ENCODE results near the gene FTO.
"Not testable (repeated sequence)": the region's sequence is repeated elsewhere in the genome, so short reads cannot be mapped to it uniquely, and the experiment has no call there.

The FTO gene

DNA sequence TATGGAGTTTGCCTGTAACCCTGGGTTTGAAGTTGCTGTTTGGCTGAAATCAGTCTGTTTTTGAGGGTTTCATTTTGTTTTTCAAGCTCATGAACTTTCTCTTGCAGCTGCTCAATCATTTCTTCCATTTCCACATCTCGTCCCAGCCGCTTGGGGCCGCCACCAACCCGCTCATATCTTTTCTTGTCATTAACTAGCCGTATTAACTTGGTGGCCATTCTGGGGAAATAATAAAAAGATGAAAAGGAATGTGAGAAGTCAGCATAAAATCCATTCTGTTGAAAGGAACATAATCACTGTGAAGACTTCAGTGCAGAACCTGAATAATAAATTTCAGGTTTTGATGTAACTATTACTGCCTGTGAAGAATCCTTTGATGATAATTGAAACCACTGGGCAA is 11.8 kb upstream of the FTO start:
- Mint-ChIP-seq H3K27ac (no peak overlapping the region), H3K4me3 (no peak overlapping the region), H3K9me3 (no peaks in the 10 kb centered on the region), H3K4me1 (no peaks in the 10 kb centered on the region), H3K27me3 (no peaks in the 10 kb centered on the region)
- ATAC-seq = no peak
- no peak for DNase-seq

DNA sequence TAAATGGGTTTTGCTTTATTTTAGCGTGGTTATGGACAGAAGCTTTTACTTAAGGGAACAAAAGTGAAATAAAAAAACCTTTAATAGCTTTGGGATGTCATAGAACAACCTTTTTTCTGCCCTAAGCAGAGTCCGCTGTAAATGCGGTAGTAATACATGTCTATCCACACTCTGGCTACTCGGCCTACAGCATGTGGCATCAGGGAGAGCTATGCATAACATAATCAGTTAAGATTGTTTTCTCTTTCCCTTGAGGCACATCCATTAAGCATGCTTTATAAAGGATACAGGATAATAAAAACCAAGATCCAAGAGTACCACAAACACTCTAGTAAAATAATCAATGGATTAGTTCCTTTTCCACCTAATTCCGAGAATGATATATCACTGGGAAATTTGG is 10.6 kb upstream of the FTO start:
- DNase-seq (no peak), ATAC-seq (no peak)
- Mint-ChIP-seq H3K27me3 (no peaks in the 10 kb centered on the region), H3K4me1 (no peaks in the 10 kb centered on the region), H3K9me3 (no peaks in the 10 kb centered on the region), H3K4me3 (no peak overlapping the region), H3K27ac (no peak overlapping the region)

GRCh38 chr16:53695070-53695469 is 8.9 kb upstream of the FTO start:
- H3K4me3 Mint-ChIP-seq = no peak overlapping the region
- DNase-seq = no peak
- ATAC-seq = no peak
- H3K4me1 Mint-ChIP-seq = no peaks in the 10 kb centered on the region
- H3K27me3 Mint-ChIP-seq = no peaks in the 10 kb centered on the region
- no peaks in the 10 kb centered on the region for H3K9me3 Mint-ChIP-seq
- H3K27ac Mint-ChIP-seq = no peak overlapping the region

- H3K4me3 Mint-ChIP-seq = not testable (repeated sequence)
Measured at GRCh38 chr16:53698271-53698670, 5.7 kb upstream of the FTO start.

DNA sequence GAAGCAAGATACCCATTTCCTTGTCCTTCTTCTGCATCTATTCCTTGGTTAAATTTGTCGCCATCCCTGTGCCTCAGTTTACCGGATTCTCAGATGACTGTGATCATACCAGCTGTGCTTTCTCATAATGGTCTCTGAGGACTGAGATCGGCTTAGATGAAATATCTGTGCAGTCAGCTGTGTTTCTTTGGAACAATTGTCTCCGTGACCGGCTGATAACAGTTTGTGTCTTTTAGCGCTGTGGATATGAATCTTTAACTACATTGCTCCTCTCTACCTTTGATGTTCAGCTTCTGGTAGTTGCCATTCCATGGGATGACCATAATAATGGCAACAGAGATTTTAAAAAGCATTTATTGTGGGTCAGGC is 473 bp downstream of the FTO start:
- ATAC-seq (no peak), DNase-seq (no peak)
- Mint-ChIP-seq H3K9me3 (no peaks in the 10 kb centered on the region), H3K4me3 (peak overlapping the region; percentile 99 to 100), H3K27ac (peak overlapping the region in 1 of 2 donors; percentile 98), H3K4me1 (peaks cover 35% of the 10 kb centered on the region), H3K27me3 (no peaks in the 10 kb centered on the region)

More at GRCh38 chr16:53698271-53698670, 5.7 kb upstream of the FTO start:
- not testable (repeated sequence) for H3K27ac Mint-ChIP-seq, DNase-seq, H3K27me3 Mint-ChIP-seq, H3K9me3 Mint-ChIP-seq, ATAC-seq, H3K4me1 Mint-ChIP-seq

DNA sequence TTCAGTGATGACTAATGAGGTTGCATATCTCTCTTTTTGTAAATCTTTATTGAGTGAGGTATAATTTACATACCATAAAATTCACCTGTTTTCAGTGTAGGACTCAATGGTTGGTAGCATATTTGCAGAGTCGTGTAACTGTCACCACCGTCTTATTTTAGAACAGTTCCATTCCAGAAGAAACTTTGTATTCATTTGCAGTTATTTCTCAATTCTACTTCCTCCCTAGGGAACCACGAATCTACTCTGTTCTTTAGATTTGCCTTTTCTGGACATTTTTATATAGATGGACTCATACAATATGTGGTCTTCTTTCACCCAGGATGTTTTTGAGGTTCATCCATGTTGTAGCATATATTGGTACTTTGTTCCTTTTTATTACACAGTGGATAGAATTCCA is 3.7 kb downstream of the FTO start:
- DNase-seq (no peak), ATAC-seq (no peak)
- no peaks in the 10 kb centered on the region for H3K9me3 Mint-ChIP-seq
- no peak overlapping the region for H3K27ac Mint-ChIP-seq
- H3K4me3 Mint-ChIP-seq = no peak overlapping the region
- peaks cover 40% of the 10 kb centered on the region for H3K4me1 Mint-ChIP-seq
- no peaks in the 10 kb centered on the region for H3K27me3 Mint-ChIP-seq

GRCh38 chr16:53708490-53708889 is 4.5 kb downstream of the FTO start:
- Mint-ChIP-seq H3K27me3 (no peaks in the 10 kb centered on the region), H3K4me3 (no peak overlapping the region), H3K9me3 (no peaks in the 10 kb centered on the region), H3K4me1 (peaks cover 40% of the 10 kb centered on the region), H3K27ac (no peak overlapping the region)
- no peak for DNase-seq
- ATAC-seq = no peak

DNA sequence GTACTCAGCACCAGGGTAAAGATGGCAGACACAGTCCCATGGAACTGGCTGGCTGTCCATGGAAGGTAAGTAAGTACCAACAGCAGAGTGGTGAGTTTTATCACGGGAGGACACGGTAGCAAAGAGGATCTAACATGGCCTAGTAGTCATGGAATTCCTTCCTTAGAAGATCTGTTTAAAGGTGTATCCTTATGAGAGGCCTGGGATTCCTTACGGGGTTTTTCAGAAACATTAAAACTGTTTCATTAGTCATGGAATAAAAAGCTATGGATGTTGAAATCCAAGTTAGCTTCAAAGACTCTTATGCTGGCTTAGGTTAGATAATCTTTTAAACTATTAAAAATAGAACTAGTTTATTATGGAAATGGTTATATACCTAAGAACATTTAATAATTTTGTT is 7.4 kb downstream of the FTO start:
- no peak for DNase-seq
- no peaks in the 10 kb centered on the region for H3K9me3 Mint-ChIP-seq
- H3K27ac Mint-ChIP-seq = no peak overlapping the region
- H3K27me3 Mint-ChIP-seq = no peaks in the 10 kb centered on the region
- ATAC-seq = no peak
- H3K4me3 Mint-ChIP-seq = no peak overlapping the region
- H3K4me1 Mint-ChIP-seq = peaks cover 41% of the 10 kb centered on the region

DNA sequence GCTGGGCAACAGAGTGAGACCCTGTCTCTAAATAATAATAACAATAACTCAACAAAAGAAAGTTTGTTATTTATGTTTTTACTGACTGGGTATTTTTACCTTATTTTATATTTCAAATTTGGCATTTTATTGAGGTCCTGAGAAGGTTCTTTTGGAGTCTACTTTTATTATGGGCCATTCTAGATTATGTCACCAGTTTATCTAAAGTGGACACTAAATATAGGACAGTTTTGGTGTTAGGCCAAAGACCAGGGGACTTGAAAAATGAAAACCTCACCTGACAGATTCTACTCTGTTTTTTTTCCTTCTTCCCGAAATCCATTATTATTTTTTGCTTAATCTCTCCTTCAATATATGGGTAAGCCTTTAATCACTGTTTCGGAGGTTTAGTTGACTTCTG is 8.1 kb downstream of the FTO start:
- Mint-ChIP-seq H3K4me3 (no peak overlapping the region), H3K27me3 (no peaks in the 10 kb centered on the region), H3K9me3 (no peaks in the 10 kb centered on the region), H3K4me1 (peaks cover 34% of the 10 kb centered on the region), H3K27ac (no peak overlapping the region)
- ATAC-seq (no peak), DNase-seq (no peak)

DNA sequence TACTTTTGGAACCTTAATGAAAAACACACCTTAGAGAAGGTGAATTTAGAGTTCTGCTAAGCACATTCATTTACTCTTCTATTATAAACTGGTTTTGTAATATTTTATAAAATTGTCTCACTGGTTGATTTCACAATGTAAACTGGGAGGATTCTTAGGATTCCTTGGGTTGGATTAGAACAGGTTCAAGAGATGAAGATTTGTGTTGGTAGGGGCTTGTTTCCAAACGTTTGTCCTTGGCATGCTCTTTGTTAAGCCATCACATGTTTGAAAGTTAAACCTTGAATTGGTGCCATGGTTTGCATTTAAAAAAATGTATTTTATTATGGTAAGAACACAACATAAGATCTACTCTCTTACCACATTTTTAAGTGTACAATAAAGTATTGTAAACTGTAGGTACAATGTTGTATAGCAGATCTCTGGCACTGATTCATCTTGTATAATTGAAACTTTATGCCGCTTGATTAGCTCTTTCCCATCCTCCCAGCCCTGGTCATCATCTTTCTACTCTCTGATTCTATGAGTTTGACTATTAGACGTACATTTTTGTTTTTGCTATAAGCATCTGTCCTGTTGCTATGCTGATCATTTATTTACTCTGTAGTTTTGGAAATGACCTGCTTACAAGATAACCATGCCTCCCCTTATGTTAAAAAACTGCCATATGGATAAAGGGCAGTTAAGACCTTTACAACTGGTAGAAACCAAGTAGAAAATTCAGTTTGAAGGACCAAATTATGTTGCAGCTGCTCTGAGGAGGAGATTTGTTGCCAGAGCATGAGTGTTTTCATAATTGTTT is 9.6 kb downstream of the FTO start:
- no peak for ATAC-seq
- Mint-ChIP-seq H3K27me3 (no peaks in the 10 kb centered on the region), H3K4me3 (no peak overlapping the region), H3K27ac (no peak overlapping the region), H3K9me3 (no peaks in the 10 kb centered on the region), H3K4me1 (peaks cover 24% of the 10 kb centered on the region)
- no peak for DNase-seq

GRCh38 chr16:53714205-53715022 is 10.5 kb downstream of the FTO start:
- Mint-ChIP-seq H3K27ac (no peak overlapping the region), H3K9me3 (no peaks in the 10 kb centered on the region)

DNA sequence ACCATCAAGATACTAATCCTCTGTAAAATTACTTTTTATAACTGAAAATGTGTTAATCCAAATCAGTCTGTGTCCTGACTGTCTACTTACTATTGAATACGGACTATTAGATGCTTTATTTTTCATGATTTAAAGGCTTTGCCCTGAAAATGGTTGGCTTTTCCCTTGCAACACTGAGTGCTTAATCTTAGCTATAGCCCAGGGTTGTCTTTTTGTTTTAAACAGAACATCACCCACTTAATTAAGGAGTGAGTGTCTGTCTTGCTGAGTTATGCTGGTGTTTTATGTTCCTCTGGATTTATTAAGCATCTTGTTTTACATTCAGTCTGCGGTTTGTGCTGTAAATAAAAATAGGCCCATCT is 11.0 kb downstream of the FTO start:
- Mint-ChIP-seq H3K27me3 (no peaks in the 10 kb centered on the region), H3K9me3 (no peaks in the 10 kb centered on the region), H3K4me3 (no peak overlapping the region), H3K27ac (no peak overlapping the region), H3K4me1 (peaks cover 27% of the 10 kb centered on the region)
- no peak for DNase-seq
- no peak for ATAC-seq

More at GRCh38 chr16:53714205-53715022, 10.5 kb downstream of the FTO start:
- ATAC-seq (no peak), DNase-seq (no peak)
- H3K27me3 Mint-ChIP-seq = no peaks in the 10 kb centered on the region
- H3K4me3 Mint-ChIP-seq = no peak overlapping the region
- peaks cover 24% of the 10 kb centered on the region for H3K4me1 Mint-ChIP-seq

DNA sequence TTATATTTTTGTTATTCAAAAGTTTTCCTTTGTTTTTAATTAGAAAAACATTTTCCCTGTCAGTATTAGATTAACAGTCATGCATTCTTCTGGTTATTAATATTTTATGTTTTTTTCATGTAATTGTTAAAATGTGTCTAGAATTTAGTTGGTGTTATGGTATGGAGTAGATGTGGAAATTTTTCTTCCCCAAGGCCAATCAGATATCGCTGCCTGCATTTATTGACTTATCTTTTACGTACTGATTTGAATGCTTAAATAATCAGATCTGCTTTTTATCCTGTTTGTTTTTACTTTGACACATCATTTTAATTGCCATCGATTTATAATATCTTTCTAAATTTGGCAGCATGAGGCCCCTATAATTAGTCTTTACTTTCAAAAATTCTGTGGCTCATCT is 13.6 kb downstream of the FTO start:
- ATAC-seq (no peak), DNase-seq (no peak)
- Mint-ChIP-seq H3K27me3 (no peaks in the 10 kb centered on the region), H3K9me3 (no peaks in the 10 kb centered on the region), H3K4me3 (no peak overlapping the region), H3K4me1 (peaks cover 25% of the 10 kb centered on the region), H3K27ac (no peak overlapping the region)

GRCh38 chr16:53721017-53721416 is 17.1 kb downstream of the FTO start:
- H3K4me3 Mint-ChIP-seq = no peak overlapping the region
- no peak for ATAC-seq

GRCh38 chr16:53726625-53727024 is 22.7 kb downstream of the FTO start:
- Mint-ChIP-seq H3K4me1 (peaks cover 18% of the 10 kb centered on the region), H3K9me3 (no peaks in the 10 kb centered on the region), H3K4me3 (no peak overlapping the region), H3K27ac (no peak overlapping the region), H3K27me3 (no peaks in the 10 kb centered on the region)
- DNase-seq (no peak), ATAC-seq (no peak)

More at GRCh38 chr16:53721017-53721416, 17.1 kb downstream of the FTO start:
- H3K9me3 Mint-ChIP-seq = no peaks in the 10 kb centered on the region
- H3K27me3 Mint-ChIP-seq = no peaks in the 10 kb centered on the region
- no peak overlapping the region for H3K27ac Mint-ChIP-seq
- peaks cover 16% of the 10 kb centered on the region for H3K4me1 Mint-ChIP-seq
- DNase-seq = no peak

GRCh38 chr16:53730693-53731092 is 26.7 kb downstream of the FTO start:
- Mint-ChIP-seq H3K27ac (no peak overlapping the region), H3K4me3 (no peak overlapping the region), H3K4me1 (peaks cover 16% of the 10 kb centered on the region), H3K9me3 (no peaks in the 10 kb centered on the region), H3K27me3 (no peaks in the 10 kb centered on the region)
- DNase-seq = no peak
- ATAC-seq = no peak
